HepG2 (cell line): ENCODE data around the gene LIPN. TPM values are rescaled to one million over a fixed set of nuclear protein-coding genes. Genes with fewer than 3 reads are reported as not detected.

Source experiments
- ATAC-seq: fragments of 200-7000 bp; cut with Tn5 transposase; 3 replicates; pipeline ENCODE4 v1.9.1; 2020; ENCODE audit warnings: mild to moderate bottlenecking, moderate library complexity
- BruUV-seq: library from RNA; stranded (reverse); fragments of 400-500 nt; replicated peaks from 2 replicates; lab custom pipeline; 2021; lab: Mats Ljungman, UMichigan
- CTCF ChIA-PET: fragments of 300-600 bp; formaldehyde crosslinking; extraction: SDS; loops from one replicate; lab custom pipeline; 2021; ENCODE audit warnings: low total read pairs, inconsistent platforms, low intra/inter-chr PET ratio; lab: Yijun Ruan, JAX
- POLR2A ChIA-PET: fragments of 350-600 bp; sonication (Branson Sonifier 250); formaldehyde crosslinking; loops from one replicate; lab custom pipeline; 2020; ENCODE audit warnings: antibody characterized with exemption, inconsistent platforms; lab: Yijun Ruan, JAX
- DNase-seq: peaks from one replicate; pipeline ENCODE4 v3.0.0-alpha.2; 2015; ENCODE audit warnings: low spot score
- FAIRE-seq: peaks from 3 replicates; lab custom pipeline; 2011; peaks lifted over from hg19 to GRCh38; lab: Jason Lieb, UNC
- H2AFZ ChIP-seq: one replicate; pipeline ENCODE4 v1.6.1; 2011; ENCODE audit warnings: low read length, inconsistent platforms
- H3K27ac ChIP-seq: fragments of 300-600 bp; 3 replicates; pipeline ENCODE4 v1.8.0; 2011; ENCODE audit warnings: mixed run types, mild to moderate bottlenecking, mixed read lengths, low read length, inconsistent platforms; ENCODE audit not compliant: insufficient read depth; ENCODE audit errors: extremely low read length
- H3K27me3 ChIP-seq, 2 experiments: fragments of 200-600 bp in 1 of 2; 2 replicates in 1 of 2; 3 replicates in 1 of 2; pipeline versions ENCODE4 v1.6.0 to v1.8.0; 2011; ENCODE audit warnings: low read length in 2 of 2, mild to moderate bottlenecking in 2 of 2, moderate library complexity in 2 of 2, inconsistent platforms in 1 of 2; ENCODE audit not compliant: insufficient read depth in 2 of 2, control insufficient read depth in 1 of 2
- H3K36me3 ChIP-seq, 2 experiments: fragments of 200-600 bp in 1 of 2; replicated peaks in 1 of 2; 2 replicates in 1 of 2; 3 replicates in 1 of 2; pipeline versions ENCODE4 v1.5.1 to v1.8.0; 2011; ENCODE audit warnings: low read length in 2 of 2, inconsistent platforms in 1 of 2; ENCODE audit not compliant: insufficient read depth in 2 of 2, control insufficient read depth in 1 of 2
- H3K4me1 ChIP-seq: 2 replicates; pipeline ENCODE4 v1.5.1; 2012; ENCODE audit warnings: low read length, inconsistent platforms; ENCODE audit not compliant: insufficient read depth
- H3K4me2 ChIP-seq: 2 replicates; pipeline ENCODE4 v1.6.0; 2011; ENCODE audit warnings: low read depth, low read length, inconsistent platforms
- H3K4me3 ChIP-seq, 3 experiments: fragments of 200-600 bp in 1 of 3; sonication (generic), shearing (Covaris generic) in 1 of 3; replicated peaks in 1 of 3; 2 replicates each; pipeline ENCODE4 v1.5.1; 2011 to 2016; ENCODE audit warnings: low read length in 3 of 3, inconsistent platforms in 2 of 3, low read depth in 2 of 3, mild to moderate bottlenecking in 2 of 3, control low read depth in 1 of 3, mixed read lengths in 1 of 3; ENCODE audit not compliant: insufficient read depth in 1 of 3
- H3K79me2 ChIP-seq: one replicate; pipeline ENCODE4 v1.6.1; 2011; ENCODE audit warnings: low read length, inconsistent platforms; ENCODE audit not compliant: insufficient read depth
- H3K9ac ChIP-seq: 2 replicates; pipeline ENCODE4 v1.6.0; 2011; ENCODE audit warnings: mild to moderate bottlenecking, low read depth, low read length, inconsistent platforms; ENCODE audit not compliant: insufficient read depth
- H3K9me3 ChIP-seq: 2 replicates; pipeline ENCODE4 v1.5.1; 2012; ENCODE audit warnings: mild to moderate bottlenecking, low read length
- H4K20me1 ChIP-seq: 2 replicates; pipeline ENCODE4 v1.6.0; 2011; ENCODE audit warnings: inconsistent platforms, mild to moderate bottlenecking, low read length, moderate library complexity; ENCODE audit not compliant: insufficient read depth
- CAMTA2 ChIP-seq: sonication (generic); formaldehyde crosslinking; IDR thresholded peaks from 2 replicates; pipeline ENCODE4 v1.4.0; 2020; ENCODE audit warnings: mild to moderate bottlenecking, missing genetic modification reagents, borderline replicate concordance
- ESRRA ChIP-seq: sonication (generic); formaldehyde crosslinking; IDR thresholded peaks from 2 replicates; pipeline ENCODE4 v1.5.1; 2020; ENCODE audit warnings: mild to moderate bottlenecking, low read depth, missing genetic modification reagents
- IRF2 ChIP-seq: IDR thresholded peaks from 2 replicates; pipeline ENCODE4 v1.6.1; 2018; ENCODE audit warnings: missing genetic modification reagents, missing compliant biosample characterization
- MBNL3 ChIP-seq: fragments of 250-450 bp; sonication (Bioruptor Pico); conservative IDR thresholded peaks from 2 replicates; pipeline ENCODE4 v1.8.0; 2022; ENCODE audit warnings: mild to moderate bottlenecking, inconsistent platforms
- TCF12 ChIP-seq, 2 experiments: fragments of 450-650 bp in 1 of 2; sonication (generic) in 1 of 2; formaldehyde crosslinking in 1 of 2; IDR thresholded peaks; 2 replicates each; pipeline versions ENCODE4 v1.6.1 to v1.8.0; 2017 to 2022; ENCODE audit warnings: antibody characterized with exemption in 1 of 2, mild to moderate bottlenecking in 1 of 2, missing genetic modification reagents in 1 of 2, moderate library complexity in 1 of 2
- ZNF143 ChIP-seq: sonication (generic); formaldehyde crosslinking; IDR thresholded peaks from 2 replicates; pipeline ENCODE4 v1.4.0; 2020; ENCODE audit warnings: missing genetic modification reagents
- ZNF230 ChIP-seq: sonication (generic); formaldehyde crosslinking; IDR thresholded peaks from 2 replicates; pipeline ENCODE4 v1.4.0; 2020; ENCODE audit warnings: mild to moderate bottlenecking, missing genetic modification reagents
- ZNF569 ChIP-seq: sonication (generic); formaldehyde crosslinking; IDR thresholded peaks from 2 replicates; pipeline ENCODE4 v1.5.0; 2020; ENCODE audit warnings: mild to moderate bottlenecking, missing genetic modification reagents, moderate library complexity, borderline replicate concordance
- ZNF737 ChIP-seq: sonication (generic); formaldehyde crosslinking; IDR thresholded peaks from 2 replicates; pipeline ENCODE4 v1.5.0; 2020; ENCODE audit warnings: missing genetic modification reagents, mild to moderate bottlenecking, borderline replicate concordance
- WGBS: methylation state at CpG from one replicate; pipeline ENCODE4 v1.1.6; 2017; ENCODE audit warnings: low lambda C conversion rate; 5-methylcytosine and 5-hydroxymethylcytosine counted together
- in situ Hi-C: cut with HindIII; loops from 2 replicates; pipeline ENCODE4 v1.10.0; 2017; ENCODE audit warnings: low pct_unique_long_range_greater_than_20kb; ENCODE audit not compliant: extremely low pct_ligation_motif_present
- intact Hi-C: fragments of 100-400 bp; cut with micrococcal nuclease; formaldehyde crosslinking; loops from one replicate; pipeline ENCODE4 v1.10.0; 2022; ENCODE audit not compliant: unreplicated experiment
- polyA plus RNA-seq, 8 experiments: library from polyadenylated mRNA; depleted of rRNA in 3 of 8; stranded (reverse) in 7 of 8; unstranded in 1 of 8; fragments of >200 nt; fragmentation: Illumina TruSeq in 4 of 8; extraction: Trizol in 4 of 8; gene quantifications; 2 replicates each; pipeline versions ENCODE4 v1.2.1 to v1.2.3, GENCODE V29; 2011 to 2016; ENCODE audit warnings: low read depth in 4 of 8, missing spikeins in 1 of 8, mixed read lengths in 1 of 8; ENCODE audit not compliant: insufficient read depth in 1 of 8
- total RNA-seq, 5 experiments: library from RNA; depleted of rRNA; stranded (reverse); fragments of >200 nt; fragmentation: Illumina TruSeq; extraction: Trizol; gene quantifications; 2 replicates each; pipeline ENCODE4 v1.2.3, GENCODE V29; 2016; ENCODE audit warnings: low read depth in 1 of 5
- TF ChIP-seq, protein P1 (sequence below): sonication (generic); formaldehyde crosslinking; IDR thresholded peaks from 2 replicates; pipeline ENCODE4 v1.8.0; 2022; ENCODE audit warnings: missing genetic modification reagents, low read depth, mild to moderate bottlenecking, borderline replicate concordance
- TF ChIP-seq, protein P2 (sequence below): fragments of 450-650 bp; IDR thresholded peaks from 2 replicates; pipeline ENCODE4 v1.6.1; 2017; ENCODE audit warnings: mild to moderate bottlenecking
- TF ChIP-seq, protein P3 (sequence below): sonication (generic); formaldehyde crosslinking; IDR thresholded peaks from 2 replicates; pipeline ENCODE4 v1.5.0; 2020; ENCODE audit warnings: missing genetic modification reagents, mild to moderate bottlenecking, borderline replicate concordance
- TF ChIP-seq, protein P4 (sequence below), 2 experiments: sonication (generic) in 1 of 2; formaldehyde crosslinking in 1 of 2; IDR thresholded peaks; 2 replicates each; pipeline versions ENCODE4 v1.6.1 to v1.9.0; 2014 to 2022; ENCODE audit warnings: antibody characterized with exemption in 1 of 2, borderline replicate concordance in 1 of 2, inconsistent platforms in 1 of 2, low read depth in 1 of 2, missing genetic modification reagents in 1 of 2
- TF ChIP-seq, protein P5 (sequence below): sonication (generic); formaldehyde crosslinking; IDR thresholded peaks from 2 replicates; pipeline ENCODE4 v1.8.1; 2023; ENCODE audit warnings: missing genetic modification reagents, mild to moderate bottlenecking, borderline replicate concordance

The LIPN gene
- total and polyA plus RNA-seq, 2 of the 13 experiments (the other 11 are each of a cell fraction or from before 2014, with no cell fraction given): not detected

DNA sequence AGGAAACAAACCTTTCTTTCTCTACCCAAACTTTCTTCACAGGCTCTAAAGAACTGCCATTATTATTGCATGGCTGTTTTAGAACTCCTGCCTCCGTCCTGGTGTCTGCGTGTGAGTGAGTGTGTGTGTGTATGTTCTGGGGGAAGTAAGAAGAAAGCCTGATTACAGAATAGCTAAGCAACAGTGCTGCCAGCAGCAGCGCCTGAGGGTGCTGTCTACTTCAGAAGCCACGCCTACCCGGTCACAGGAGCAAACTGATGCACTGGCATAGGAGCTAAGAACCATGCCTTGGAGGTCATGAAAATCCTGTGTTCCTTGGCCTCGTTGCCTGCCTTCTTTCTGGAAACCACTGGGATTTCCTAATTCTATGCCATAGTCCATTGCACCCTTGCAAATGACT is 28.5 kb upstream of the LIPN start:
- Histone ChIP-seq H3K36me3 (no peaks in the 10 kb centered on the region), H2AFZ (no peak overlapping the region), H3K9ac (no peak overlapping the region), H3K4me2 (no peak overlapping the region), H3K27ac (no peak overlapping the region), H4K20me1 (no peaks in the 10 kb centered on the region), H3K27me3 (no peaks in the 10 kb centered on the region; a peak in 1 of 5 replicates), H3K79me2 (no peaks in the 10 kb centered on the region), H3K9me3 (no peaks in the 10 kb centered on the region), H3K4me3 (no peak overlapping the region), H3K4me1 (no peaks in the 10 kb centered on the region)
- no TSS peak for BruUV-seq
- CTCF ChIA-PET: no interaction called here
- in situ Hi-C loops: no loop called here
- ATAC-seq (no peak), FAIRE-seq (no peak), DNase-seq (no peak)
- POLR2A ChIA-PET: no interaction called here
- WGBS: 8% methylated on average over 6 of the region's 6 CpGs
- intact Hi-C loops: no loop called here
- TF ChIP-seq ZNF143 (CRISPR knock-in tag): no peak
- TF ChIP-seq, protein P1, sequence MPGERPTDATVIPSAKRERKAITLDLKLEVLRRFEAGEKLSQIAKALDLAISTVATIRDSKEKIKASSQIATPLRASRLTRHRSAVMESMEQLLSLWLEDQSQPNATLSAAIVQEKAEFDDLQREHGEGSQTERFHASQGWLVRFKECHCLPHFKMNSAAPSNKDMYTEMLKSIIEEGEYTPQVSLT (CRISPR knock-in tag): no peak
- TF ChIP-seq, protein P2, sequence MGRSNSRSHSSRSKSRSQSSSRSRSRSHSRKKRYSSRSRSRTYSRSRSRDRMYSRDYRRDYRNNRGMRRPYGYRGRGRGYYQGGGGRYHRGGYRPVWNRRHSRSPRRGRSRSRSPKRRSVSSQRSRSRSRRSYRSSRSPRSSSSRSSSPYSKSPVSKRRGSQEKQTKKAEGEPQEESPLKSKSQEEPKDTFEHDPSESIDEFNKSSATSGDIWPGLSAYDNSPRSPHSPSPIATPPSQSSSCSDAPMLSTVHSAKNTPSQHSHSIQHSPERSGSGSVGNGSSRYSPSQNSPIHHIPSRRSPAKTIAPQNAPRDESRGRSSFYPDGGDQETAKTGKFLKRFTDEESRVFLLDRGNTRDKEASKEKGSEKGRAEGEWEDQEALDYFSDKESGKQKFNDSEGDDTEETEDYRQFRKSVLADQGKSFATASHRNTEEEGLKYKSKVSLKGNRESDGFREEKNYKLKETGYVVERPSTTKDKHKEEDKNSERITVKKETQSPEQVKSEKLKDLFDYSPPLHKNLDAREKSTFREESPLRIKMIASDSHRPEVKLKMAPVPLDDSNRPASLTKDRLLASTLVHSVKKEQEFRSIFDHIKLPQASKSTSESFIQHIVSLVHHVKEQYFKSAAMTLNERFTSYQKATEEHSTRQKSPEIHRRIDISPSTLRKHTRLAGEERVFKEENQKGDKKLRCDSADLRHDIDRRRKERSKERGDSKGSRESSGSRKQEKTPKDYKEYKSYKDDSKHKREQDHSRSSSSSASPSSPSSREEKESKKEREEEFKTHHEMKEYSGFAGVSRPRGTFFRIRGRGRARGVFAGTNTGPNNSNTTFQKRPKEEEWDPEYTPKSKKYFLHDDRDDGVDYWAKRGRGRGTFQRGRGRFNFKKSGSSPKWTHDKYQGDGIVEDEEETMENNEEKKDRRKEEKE: no peak
- TF ChIP-seq MBNL3 (CRISPR knock-in tag): no peak
- TF ChIP-seq, protein P3, sequence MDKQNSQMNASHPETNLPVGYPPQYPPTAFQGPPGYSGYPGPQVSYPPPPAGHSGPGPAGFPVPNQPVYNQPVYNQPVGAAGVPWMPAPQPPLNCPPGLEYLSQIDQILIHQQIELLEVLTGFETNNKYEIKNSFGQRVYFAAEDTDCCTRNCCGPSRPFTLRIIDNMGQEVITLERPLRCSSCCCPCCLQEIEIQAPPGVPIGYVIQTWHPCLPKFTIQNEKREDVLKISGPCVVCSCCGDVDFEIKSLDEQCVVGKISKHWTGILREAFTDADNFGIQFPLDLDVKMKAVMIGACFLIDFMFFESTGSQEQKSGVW (CRISPR knock-in tag): no peak
- no peak for TF ChIP-seq TCF12 (IDR thresholded peaks at IDR 0.05)
- no peak for TF ChIP-seq TCF12 (CRISPR knock-in tag; IDR thresholded peaks at IDR 0.05)
- TF ChIP-seq, protein P4, sequence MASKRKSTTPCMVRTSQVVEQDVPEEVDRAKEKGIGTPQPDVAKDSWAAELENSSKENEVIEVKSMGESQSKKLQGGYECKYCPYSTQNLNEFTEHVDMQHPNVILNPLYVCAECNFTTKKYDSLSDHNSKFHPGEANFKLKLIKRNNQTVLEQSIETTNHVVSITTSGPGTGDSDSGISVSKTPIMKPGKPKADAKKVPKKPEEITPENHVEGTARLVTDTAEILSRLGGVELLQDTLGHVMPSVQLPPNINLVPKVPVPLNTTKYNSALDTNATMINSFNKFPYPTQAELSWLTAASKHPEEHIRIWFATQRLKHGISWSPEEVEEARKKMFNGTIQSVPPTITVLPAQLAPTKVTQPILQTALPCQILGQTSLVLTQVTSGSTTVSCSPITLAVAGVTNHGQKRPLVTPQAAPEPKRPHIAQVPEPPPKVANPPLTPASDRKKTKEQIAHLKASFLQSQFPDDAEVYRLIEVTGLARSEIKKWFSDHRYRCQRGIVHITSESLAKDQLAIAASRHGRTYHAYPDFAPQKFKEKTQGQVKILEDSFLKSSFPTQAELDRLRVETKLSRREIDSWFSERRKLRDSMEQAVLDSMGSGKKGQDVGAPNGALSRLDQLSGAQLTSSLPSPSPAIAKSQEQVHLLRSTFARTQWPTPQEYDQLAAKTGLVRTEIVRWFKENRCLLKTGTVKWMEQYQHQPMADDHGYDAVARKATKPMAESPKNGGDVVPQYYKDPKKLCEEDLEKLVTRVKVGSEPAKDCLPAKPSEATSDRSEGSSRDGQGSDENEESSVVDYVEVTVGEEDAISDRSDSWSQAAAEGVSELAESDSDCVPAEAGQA (IDR thresholded peaks at IDR 0.05; ENCODE audit: low read depth): no peak
- TF ChIP-seq, protein P4 (CRISPR knock-in tag; IDR thresholded peaks at IDR 0.05; ENCODE audit: borderline replicate concordance): no peak
- TF ChIP-seq ZNF230 (CRISPR knock-in tag): no peak
- no peak for TF ChIP-seq CAMTA2 (CRISPR knock-in tag)
- TF ChIP-seq, protein P5, sequence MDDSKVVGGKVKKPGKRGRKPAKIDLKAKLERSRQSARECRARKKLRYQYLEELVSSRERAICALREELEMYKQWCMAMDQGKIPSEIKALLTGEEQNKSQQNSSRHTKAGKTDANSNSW: no peak
- TF ChIP-seq ZNF737 (CRISPR knock-in tag): no peak
- TF ChIP-seq ESRRA (CRISPR knock-in tag): no peak
- TF ChIP-seq ZNF569 (CRISPR knock-in tag): no peak
- no peak for TF ChIP-seq IRF2
